Right lobe of liver (tissue), 6 donors: ENCODE results near the gene FTO. TPM values are rescaled to one million over a fixed set of nuclear protein-coding genes. Genes with fewer than 3 reads are reported as not detected.

Experiments used
- ATAC-seq, 4 donors: fragments of 200-7000 bp; cut with Tn5 transposase; one replicate each; pipeline ENCODE4 v1.9.1; 2020; ENCODE audit warnings: mild to moderate bottlenecking in 4 of 4, moderate library complexity in 4 of 4
- DNase-seq, 3 donors: peaks; one replicate each; pipeline ENCODE4 v3.0.0-alpha.2; 2020
- H3K27ac ChIP-seq, 3 donors: fragments of 200-600 bp; one replicate each; pipeline ENCODE4 v1.8.0; 2022
- H3K27me3 ChIP-seq, 2 donors: fragments of 200-600 bp; one replicate each; pipeline ENCODE4 v1.8.0; 2022
- H3K36me3 ChIP-seq, 4 donors: fragments of 200-600 bp; sonication (generic) in 1 of 4; one replicate each; pipeline versions ENCODE4 v1.5.1 to v1.8.0; 2017 to 2022; ENCODE audit warnings: control low read depth in 1 of 4
- H3K4me1 ChIP-seq, 4 donors: fragments of 200-600 bp; sonication (generic) in 1 of 4; one replicate each; pipeline versions ENCODE4 v1.5.1 to v1.8.0; 2017 to 2022; ENCODE audit warnings: control low read depth in 1 of 4
- H3K4me3 ChIP-seq, 3 donors: fragments of 200-600 bp; one replicate each; pipeline ENCODE4 v1.8.0; 2022
- H3K9me3 ChIP-seq, 4 donors: fragments of 200-600 bp; sonication (generic) in 1 of 4; one replicate each; pipeline versions ENCODE4 v1.5.1 to v1.8.0; 2017 to 2022; ENCODE audit warnings: control low read depth in 1 of 4
- CTCF ChIP-seq, 4 donors: fragments of 200-600 bp in 3 of 4; fragments of 450-650 bp in 1 of 4; IDR thresholded peaks; one replicate each; pipeline versions ENCODE4 v1.5.1 to v1.8.0; 2016 to 2022; ENCODE audit warnings: antibody characterized with exemption in 4 of 4, mild to moderate bottlenecking in 2 of 4
- POLR2A ChIP-seq: fragments of 450-650 bp; IDR thresholded peaks from one replicate; pipeline ENCODE4 v1.6.1; 2017; ENCODE audit warnings: antibody characterized with exemption, mild to moderate bottlenecking
- WGBS: methylation state at CpG from one replicate; pipeline ENCODE4 v1.1.6; 2018; ENCODE audit warnings: low coverage, low lambda C conversion rate; ENCODE audit not compliant: insufficient coverage; ENCODE audit errors: missing lambda C conversion rate; 5-methylcytosine and 5-hydroxymethylcytosine counted together
- intact Hi-C, 2 donors: fragments of 100-400 bp; cut with DNase I; formaldehyde crosslinking; loops; one replicate each; pipeline versions ENCODE4 v1.11.2 to v1.14.1; 2022
- total RNA-seq, 6 experiments: library from RNA; depleted of rRNA in 2 of 6; stranded (reverse); fragments of >200 nt in 2 of 6; fragmentation: NEBNext Ultra II Directional in 3 of 6; extraction: Animal tissue kit (Norgen Biotek cat#: 25700) in 3 of 6; gene quantifications; one replicate each; pipeline versions ENCODE4 v1.1.0 to v1.2.4, GENCODE V29; 2016 to 2023
- donor health status: DM: no; HTN: yes; CAD: no.
- donor health status: DM: no; HTN: no; CAD: no.
- donor health status: DM: no; HTN: no; CAD: no.
- donor health status: DM: no; HTN: yes; CAD: no.
- donor health status: DM: no; HTN: yes; CAD: no.

Gene FTO
- total RNA-seq, 6 experiments from 2014 or later: 28.9 to 51.6 (median 33.6) TPM

DNA sequence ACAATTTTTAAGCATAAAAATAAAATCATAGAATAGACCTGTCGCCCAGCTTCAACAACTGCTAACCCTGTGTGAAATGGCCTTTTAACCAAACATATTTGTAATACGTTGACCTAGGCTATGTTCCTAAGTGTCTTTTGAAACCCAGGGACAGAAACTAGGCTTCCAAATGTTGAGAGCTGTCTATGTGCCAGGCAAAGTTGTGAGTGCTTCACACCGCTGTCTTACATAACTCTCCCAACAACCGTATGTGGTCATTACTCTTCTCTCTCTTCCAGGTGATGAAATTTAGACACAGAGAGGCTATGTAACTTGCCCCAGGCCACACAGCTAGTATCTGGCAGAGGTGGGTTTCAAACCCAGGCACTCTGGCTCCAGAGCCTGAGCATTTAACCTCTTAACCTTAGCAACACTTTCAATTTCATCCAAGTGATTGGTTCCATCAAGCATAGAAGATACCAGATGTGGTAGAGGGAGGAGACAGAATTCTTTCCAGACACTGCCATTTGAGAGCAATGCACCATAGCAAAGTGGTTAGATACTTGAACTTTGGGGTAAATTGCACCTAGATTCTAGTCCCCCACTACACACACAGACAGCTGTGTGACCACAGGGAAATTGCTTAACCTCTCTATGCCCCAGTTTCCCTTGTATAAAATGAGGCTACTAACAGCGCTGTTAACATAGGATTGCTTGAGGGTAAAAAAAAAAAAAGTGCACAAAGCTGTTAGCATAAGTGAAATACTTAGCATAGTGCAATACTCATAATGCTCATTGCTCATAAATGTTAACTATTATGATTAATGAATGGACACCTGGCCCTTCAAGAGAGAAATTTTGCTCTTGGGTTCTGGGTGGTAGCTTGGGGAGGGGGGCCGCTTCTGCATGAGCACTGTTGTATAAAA lies 422.0 kb downstream of the FTO start:
- no peaks in the 10 kb centered on the region for H3K36me3 ChIP-seq
- no peak for TF ChIP-seq POLR2A
- TF ChIP-seq CTCF (IDR thresholded peaks at IDR 0.05): no peak
- ATAC-seq (peak; percentile 65 to 82 (median 77)), DNase-seq (peak in 1 of 3 donors; percentile 74)
- H3K4me3 ChIP-seq: peak overlapping the region in 1 of 3 donors; percentile 35
- H3K4me1 ChIP-seq: peaks cover 0 to 31% (median 6%) of the 10 kb centered on the region in 4 donors
- no peaks in the 10 kb centered on the region for H3K9me3 ChIP-seq
- peak overlapping the region; percentile 65 to 89 (median 88) for H3K27ac ChIP-seq
- no peaks in the 10 kb centered on the region for H3K27me3 ChIP-seq
- intact Hi-C loops: no loop called here
- 43% methylated on average over 6 of the region's 6 CpGs for WGBS

- Histone ChIP-seq H3K27me3 (no peaks in the 10 kb centered on the region), H3K4me3 (no peak overlapping the region), H3K9me3 (no peaks in the 10 kb centered on the region), H3K36me3 (no peaks in the 10 kb centered on the region), H3K4me1 (peaks cover 0 to 31% (median 6%) of the 10 kb centered on the region in 4 donors), H3K27ac (no peak overlapping the region)
- ATAC-seq: no peak
- TF ChIP-seq POLR2A: no peak
- no peak for TF ChIP-seq CTCF (IDR thresholded peaks at IDR 0.05)
- intact Hi-C loops: no loop called here
- DNase-seq: no peak
- 56% methylated on average over 4 of the region's 4 CpGs for WGBS
Observed at GRCh38 chr16:54126907-54127306, 423.0 kb downstream of the FTO start.

- TF ChIP-seq CTCF (IDR thresholded peaks at IDR 0.05) (no peak), POLR2A (no peak)
Observed at GRCh38 chr16:54128629-54129234, 424.8 kb downstream of the FTO start.

GRCh38 chr16:54129810-54130209 lies 425.9 kb downstream of the FTO start:
- DNase-seq: no peak
- no peaks in the 10 kb centered on the region for H3K27me3 ChIP-seq
- peaks cover 0 to 23% (median 3%) of the 10 kb centered on the region in 4 donors for H3K4me1 ChIP-seq
- ATAC-seq: no peak
- intact Hi-C loops: no loop called here
- no peak for TF ChIP-seq POLR2A
- TF ChIP-seq CTCF (IDR thresholded peaks at IDR 0.05): no peak
- H3K36me3 ChIP-seq: no peaks in the 10 kb centered on the region
- no peak overlapping the region for H3K27ac ChIP-seq
- H3K9me3 ChIP-seq: no peaks in the 10 kb centered on the region
- H3K4me3 ChIP-seq: no peak overlapping the region

More at GRCh38 chr16:54128629-54129234, 424.8 kb downstream of the FTO start:
- Histone ChIP-seq H3K27me3 (no peaks in the 10 kb centered on the region), H3K9me3 (no peaks in the 10 kb centered on the region), H3K27ac (peak overlapping the region in 2 of 3 donors; percentile 13 to 22), H3K4me3 (no peak overlapping the region), H3K4me1 (peaks cover 0 to 31% (median 6%) of the 10 kb centered on the region in 4 donors), H3K36me3 (no peaks in the 10 kb centered on the region)
- DNase-seq (no peak), ATAC-seq (peak; percentile 40 to 53 (median 48))
- 32% methylated on average over 4 of the region's 5 CpGs for WGBS
- intact Hi-C loops: no loop called here
